ENCODE measurements around the gene PPP1R14D. TPM values are rescaled to one million over a fixed set of nuclear protein-coding genes. Genes with fewer than 3 reads are reported as not detected.
A peak's percentile ranks its signal among the peaks of the same experiment; 100 is the strongest.

PPP1R14D gene
- total RNA-seq, 4 donors from 2014 or later = not detected

DNA sequence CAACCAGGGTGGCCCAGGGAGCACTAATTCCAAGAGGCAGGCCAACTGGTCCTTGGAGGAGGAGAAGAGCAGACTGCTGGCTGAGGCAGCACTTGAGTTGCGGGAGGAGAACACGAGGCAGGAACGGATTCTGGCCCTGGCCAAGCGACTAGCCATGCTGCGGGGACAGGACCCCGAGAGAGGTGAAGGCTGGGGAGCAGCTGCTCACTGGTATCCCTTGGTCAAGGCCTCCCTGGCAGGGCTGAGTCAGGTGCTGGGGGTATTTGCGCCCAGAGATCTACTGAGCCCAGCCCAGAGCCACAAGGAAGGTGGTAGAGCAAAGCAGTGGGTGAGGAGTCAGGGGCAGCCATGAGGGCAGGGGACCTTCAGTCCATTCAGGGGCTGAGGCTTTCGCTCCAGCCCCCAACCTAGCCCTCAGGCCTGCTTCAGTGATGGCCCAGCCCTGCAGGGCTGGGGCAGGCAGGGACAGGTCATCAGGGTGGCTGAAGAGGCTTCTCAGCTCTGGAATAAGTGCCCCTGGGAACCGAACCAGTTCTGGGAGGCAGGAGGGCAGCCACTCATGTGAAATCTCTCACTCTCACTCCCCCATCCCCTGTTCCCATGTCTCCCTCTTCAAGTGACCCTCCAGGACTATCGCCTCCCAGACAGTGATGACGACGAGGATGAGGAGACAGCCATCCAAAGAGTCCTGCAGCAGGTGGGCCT, 15.6 kb downstream of the PPP1R14D start:
- Histone ChIP-seq H3K4me3 (no peak overlapping the region), H3K4me1 (peaks cover 0 to 10% (median 6%) of the 10 kb centered on the region in 4 donors), H3K27ac (no peak overlapping the region), H3K27me3 (no peaks in the 10 kb centered on the region), H3K9me3 (no peaks in the 10 kb centered on the region), H3K36me3 (peaks cover 2 to 65% (median 5%) of the 10 kb centered on the region in 3 donors)
- TF ChIP-seq, protein P1, sequence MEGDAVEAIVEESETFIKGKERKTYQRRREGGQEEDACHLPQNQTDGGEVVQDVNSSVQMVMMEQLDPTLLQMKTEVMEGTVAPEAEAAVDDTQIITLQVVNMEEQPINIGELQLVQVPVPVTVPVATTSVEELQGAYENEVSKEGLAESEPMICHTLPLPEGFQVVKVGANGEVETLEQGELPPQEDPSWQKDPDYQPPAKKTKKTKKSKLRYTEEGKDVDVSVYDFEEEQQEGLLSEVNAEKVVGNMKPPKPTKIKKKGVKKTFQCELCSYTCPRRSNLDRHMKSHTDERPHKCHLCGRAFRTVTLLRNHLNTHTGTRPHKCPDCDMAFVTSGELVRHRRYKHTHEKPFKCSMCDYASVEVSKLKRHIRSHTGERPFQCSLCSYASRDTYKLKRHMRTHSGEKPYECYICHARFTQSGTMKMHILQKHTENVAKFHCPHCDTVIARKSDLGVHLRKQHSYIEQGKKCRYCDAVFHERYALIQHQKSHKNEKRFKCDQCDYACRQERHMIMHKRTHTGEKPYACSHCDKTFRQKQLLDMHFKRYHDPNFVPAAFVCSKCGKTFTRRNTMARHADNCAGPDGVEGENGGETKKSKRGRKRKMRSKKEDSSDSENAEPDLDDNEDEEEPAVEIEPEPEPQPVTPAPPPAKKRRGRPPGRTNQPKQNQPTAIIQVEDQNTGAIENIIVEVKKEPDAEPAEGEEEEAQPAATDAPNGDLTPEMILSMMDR (IDR thresholded peaks at IDR 0.05) = no peak
- no peak for TF ChIP-seq POLR2A (IDR thresholded peaks at IDR 0.05)
- no peak for TF ChIP-seq EP300 (IDR thresholded peaks at IDR 0.05)
- 90 to 94% methylated on average over 11 to 12 of the region's 12 CpGs for WGBS, 2 donors
- no peak for DNase-seq (ENCODE audit: low spot score in 2 of 2)

DNA sequence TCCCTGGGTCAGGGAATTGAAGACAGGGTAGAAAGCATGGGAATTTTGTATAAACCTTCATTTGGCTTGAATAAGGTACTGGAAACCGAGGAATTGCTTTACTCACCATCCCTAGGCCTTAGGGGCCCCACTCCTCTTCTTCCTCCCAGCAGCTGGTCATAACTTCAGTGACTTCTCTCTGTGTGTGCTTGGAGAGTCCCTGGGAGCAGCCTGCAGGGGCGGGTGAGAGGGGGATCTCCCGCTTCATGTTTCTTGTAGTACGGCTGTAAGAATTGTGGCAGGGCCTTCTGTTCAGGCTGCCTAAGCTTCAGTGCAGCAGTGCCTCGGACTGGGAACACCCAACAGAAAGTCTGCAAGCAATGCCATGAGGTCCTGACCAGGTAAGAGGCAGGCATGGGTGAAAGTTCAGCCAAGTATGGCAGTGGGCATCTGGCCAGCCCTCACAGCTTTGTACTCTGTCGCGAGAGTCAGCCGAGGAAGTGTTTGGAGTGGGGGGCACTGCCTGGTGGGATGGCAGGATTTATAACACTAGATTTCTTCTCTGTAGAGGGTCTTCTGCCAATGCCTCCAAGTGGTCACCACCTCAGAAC, 19.6 kb downstream of the PPP1R14D start:
- no peaks in the 10 kb centered on the region for H3K9me3 ChIP-seq
- 58 to 60% methylated on average over 8 of the region's 8 CpGs for WGBS, 2 donors
- H3K4me1 ChIP-seq = peaks cover 0 to 36% (median 14%) of the 10 kb centered on the region in 4 donors
- TF ChIP-seq POLR2A (IDR thresholded peaks at IDR 0.05) = no peak
- TF ChIP-seq EP300 (IDR thresholded peaks at IDR 0.05) = no peak
- TF ChIP-seq, protein P1 (IDR thresholded peaks at IDR 0.05) = no peak
- H3K36me3 ChIP-seq = peaks cover 2 to 44% (median 5%) of the 10 kb centered on the region in 3 donors
- no peak overlapping the region for H3K4me3 ChIP-seq
- no peak for DNase-seq (ENCODE audit: low spot score in 2 of 2)
- H3K27ac ChIP-seq = no peak overlapping the region
- no peaks in the 10 kb centered on the region for H3K27me3 ChIP-seq

DNA sequence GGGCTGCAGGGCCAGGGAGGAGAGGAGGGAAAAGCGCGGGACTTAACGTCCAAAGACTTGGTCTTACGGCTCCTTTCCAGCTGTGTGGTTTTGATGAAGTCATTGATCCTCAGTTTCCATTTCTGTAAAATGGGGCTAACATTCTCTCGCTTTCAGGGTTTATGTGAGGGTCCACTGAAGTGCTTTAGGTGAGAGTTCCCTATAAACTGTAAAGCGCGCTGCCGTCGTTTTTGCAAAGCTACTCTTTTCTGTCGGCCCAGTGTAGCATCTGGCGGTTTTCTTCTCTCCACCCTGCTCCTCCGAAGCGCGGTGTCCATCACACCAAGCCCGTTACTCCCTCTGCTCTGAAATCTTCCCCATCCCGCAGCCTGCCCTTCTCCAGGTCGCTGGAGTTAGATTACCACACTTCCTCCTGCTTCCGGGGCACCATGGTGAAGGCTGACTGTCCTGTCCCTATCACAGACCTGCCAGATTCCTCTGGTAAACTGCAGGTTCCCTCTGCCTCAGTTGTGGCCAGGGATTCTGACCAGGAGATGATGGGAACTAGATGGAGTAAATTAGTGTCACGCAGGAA, 20.5 kb downstream of the PPP1R14D start:
- Histone ChIP-seq H3K9me3 (no peaks in the 10 kb centered on the region), H3K27ac (peak overlapping the region in 3 of 4 donors; percentile 47 to 99 (median 97)), H3K27me3 (no peaks in the 10 kb centered on the region), H3K4me1 (peaks cover 0 to 36% (median 14%) of the 10 kb centered on the region in 4 donors), H3K36me3 (peaks cover 0 to 42% (median 5%) of the 10 kb centered on the region in 3 donors), H3K4me3 (peak overlapping the region; percentile 67 to 98 (median 93))
- TF ChIP-seq POLR2A (IDR thresholded peaks at IDR 0.05) = no peak
- no peak for TF ChIP-seq EP300 (IDR thresholded peaks at IDR 0.05)
- TF ChIP-seq, protein P1 (IDR thresholded peaks at IDR 0.05) = no peak
- no peak for DNase-seq (ENCODE audit: low spot score in 2 of 2)
- WGBS, 2 donors = 17 to 23% methylated on average over 19 of the region's 19 CpGs

DNA sequence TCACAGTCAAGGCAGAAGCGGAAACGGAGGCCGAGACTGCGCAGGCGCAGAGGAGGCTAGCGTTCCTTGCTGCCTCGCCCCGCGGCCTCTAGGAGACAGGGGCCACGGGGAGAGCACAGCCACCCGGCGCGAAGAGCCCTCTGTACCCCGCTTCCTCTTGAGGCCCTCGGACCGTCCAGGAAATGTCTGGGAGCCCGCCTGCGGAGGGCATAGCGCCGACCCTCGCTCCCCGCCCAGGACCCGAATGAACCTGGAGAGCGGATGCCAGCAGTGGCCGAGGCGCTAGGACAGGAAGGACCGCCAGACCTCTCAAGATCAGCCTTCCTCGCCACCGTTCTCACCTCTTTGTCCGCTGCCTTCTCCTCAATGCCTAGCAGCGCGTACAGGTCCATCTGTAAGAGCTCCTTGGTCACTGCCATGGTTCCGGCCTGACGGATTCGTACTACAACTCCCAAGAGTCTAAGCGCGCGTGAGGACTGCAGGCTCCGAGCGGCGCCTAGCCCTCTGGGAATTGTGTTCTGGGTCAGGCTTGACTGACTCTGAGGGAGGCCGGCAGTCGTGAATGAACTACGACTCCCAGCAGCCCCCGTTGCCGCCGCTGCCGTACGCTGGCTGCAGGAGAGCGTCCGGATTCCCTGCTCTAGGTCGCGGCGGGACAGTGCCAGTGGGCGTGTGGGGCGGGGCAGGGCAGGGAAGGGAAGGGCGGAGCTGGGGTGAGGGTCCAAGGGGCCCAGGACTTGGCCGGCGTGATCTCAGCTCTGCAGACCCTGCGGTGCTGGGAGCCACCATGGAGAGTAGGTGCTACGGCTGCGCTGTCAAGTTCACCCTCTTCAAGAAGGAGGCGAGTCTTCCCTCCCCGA, 21.2 kb downstream of the PPP1R14D start, which contains the start of the genes DNAJC17 and ZFYVE19:
Gene DNAJC17 (minus strand): TSS at position 446 of the 860 bp plus-strand sequence. CDS start 27 bp downstream, at position 419.
Gene ZFYVE19 (plus strand): TSS at position 62 of the 860 bp plus-strand sequence. CDS start 501 bp downstream, at position 563.
- Histone ChIP-seq H3K9me3 (no peaks in the 10 kb centered on the region), H3K4me1 (peaks cover 0 to 36% (median 14%) of the 10 kb centered on the region in 4 donors), H3K27ac (peak within 1 kb of the TSS; percentile 89 to 99 (median 94)), H3K27me3 (no peaks in the 10 kb centered on the region), H3K4me3 (peak within 1 kb of the TSS; percentile 67 to 98 (median 93)), H3K36me3 (peaks cover 0 to 43% (median 5%) of the 10 kb centered on the region in 3 donors)
- WGBS, 2 donors = 0 to 1% methylated on average over 40 to 64 of the region's 64 CpGs
- DNase-seq (ENCODE audit: low spot score in 2 of 2) = peak; percentile 92 to 94
- TF ChIP-seq POLR2A (IDR thresholded peaks at IDR 0.05) (peak in 1 of 2 donors; percentile 60), EP300 (IDR thresholded peaks at IDR 0.05) (peak in 1 of 2 donors; percentile 87)
- TF ChIP-seq, protein P1 (IDR thresholded peaks at IDR 0.05) = peak in 2 of 5 experiments; percentile 34 to 43
